Epithelial cell of proximal tubule (primary cell): ENCODE measurements around the gene CYP4F2. TPM values are rescaled to one million over a fixed set of nuclear protein-coding genes. Genes with fewer than 3 reads are reported as not detected.
"Not testable (repeated sequence)": the region's sequence is repeated elsewhere in the genome, so short reads cannot be mapped to it uniquely, and the experiment has no call there.

Source experiments
- DNase-seq: peaks from one replicate; pipeline ENCODE4 v3.0.0-alpha.2; 2011; ENCODE audit warnings: low read depth
- H3K4me3 ChIP-seq: 2 replicates; pipeline ENCODE4 v1.5.1; 2011; ENCODE audit warnings: low read depth, mild to moderate bottlenecking, low read length
- total RNA-seq: library from RNA; depleted of rRNA; stranded (reverse); fragments of >200 nt; gene quantifications from 2 replicates; pipeline ENCODE4 v1.2.3, GENCODE V29; 2015
- TF ChIP-seq, protein P1 (sequence below): conservative IDR thresholded peaks from 2 replicates; pipeline ENCODE4 v1.5.1; 2012; ENCODE audit warnings: low read depth, mild to moderate bottlenecking, low read length

CYP4F2 gene
- total RNA-seq, 1 donor from 2014 or later = not detected

DNA sequence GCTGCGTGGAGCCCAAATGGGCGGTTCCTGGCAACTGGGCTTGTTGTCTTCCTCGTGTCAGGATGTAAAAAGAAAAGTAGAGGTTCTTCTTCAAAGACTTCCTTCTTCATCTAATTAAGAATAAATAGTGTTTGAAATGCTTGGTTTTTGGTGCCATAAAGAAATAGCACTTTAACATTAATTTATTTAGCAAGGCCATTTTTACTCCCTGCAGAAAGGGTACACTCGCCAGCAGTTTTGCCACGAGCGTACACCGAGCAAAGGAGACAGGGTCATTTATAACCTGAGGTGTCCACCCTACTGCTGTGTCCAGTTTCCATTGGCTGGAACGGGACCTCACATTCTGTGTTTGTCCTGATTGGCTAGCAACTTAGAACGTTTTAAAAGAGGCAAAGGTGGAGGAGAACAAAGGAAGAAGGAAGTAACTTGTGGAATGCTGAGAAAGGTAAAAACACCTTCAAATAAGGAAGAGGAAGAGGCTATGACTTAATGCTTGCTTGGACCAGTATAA, 60.6 kb downstream of the CYP4F2 start:
- TF ChIP-seq, protein P1, sequence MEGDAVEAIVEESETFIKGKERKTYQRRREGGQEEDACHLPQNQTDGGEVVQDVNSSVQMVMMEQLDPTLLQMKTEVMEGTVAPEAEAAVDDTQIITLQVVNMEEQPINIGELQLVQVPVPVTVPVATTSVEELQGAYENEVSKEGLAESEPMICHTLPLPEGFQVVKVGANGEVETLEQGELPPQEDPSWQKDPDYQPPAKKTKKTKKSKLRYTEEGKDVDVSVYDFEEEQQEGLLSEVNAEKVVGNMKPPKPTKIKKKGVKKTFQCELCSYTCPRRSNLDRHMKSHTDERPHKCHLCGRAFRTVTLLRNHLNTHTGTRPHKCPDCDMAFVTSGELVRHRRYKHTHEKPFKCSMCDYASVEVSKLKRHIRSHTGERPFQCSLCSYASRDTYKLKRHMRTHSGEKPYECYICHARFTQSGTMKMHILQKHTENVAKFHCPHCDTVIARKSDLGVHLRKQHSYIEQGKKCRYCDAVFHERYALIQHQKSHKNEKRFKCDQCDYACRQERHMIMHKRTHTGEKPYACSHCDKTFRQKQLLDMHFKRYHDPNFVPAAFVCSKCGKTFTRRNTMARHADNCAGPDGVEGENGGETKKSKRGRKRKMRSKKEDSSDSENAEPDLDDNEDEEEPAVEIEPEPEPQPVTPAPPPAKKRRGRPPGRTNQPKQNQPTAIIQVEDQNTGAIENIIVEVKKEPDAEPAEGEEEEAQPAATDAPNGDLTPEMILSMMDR = no peak
- DNase-seq = peak; percentile 77

DNA sequence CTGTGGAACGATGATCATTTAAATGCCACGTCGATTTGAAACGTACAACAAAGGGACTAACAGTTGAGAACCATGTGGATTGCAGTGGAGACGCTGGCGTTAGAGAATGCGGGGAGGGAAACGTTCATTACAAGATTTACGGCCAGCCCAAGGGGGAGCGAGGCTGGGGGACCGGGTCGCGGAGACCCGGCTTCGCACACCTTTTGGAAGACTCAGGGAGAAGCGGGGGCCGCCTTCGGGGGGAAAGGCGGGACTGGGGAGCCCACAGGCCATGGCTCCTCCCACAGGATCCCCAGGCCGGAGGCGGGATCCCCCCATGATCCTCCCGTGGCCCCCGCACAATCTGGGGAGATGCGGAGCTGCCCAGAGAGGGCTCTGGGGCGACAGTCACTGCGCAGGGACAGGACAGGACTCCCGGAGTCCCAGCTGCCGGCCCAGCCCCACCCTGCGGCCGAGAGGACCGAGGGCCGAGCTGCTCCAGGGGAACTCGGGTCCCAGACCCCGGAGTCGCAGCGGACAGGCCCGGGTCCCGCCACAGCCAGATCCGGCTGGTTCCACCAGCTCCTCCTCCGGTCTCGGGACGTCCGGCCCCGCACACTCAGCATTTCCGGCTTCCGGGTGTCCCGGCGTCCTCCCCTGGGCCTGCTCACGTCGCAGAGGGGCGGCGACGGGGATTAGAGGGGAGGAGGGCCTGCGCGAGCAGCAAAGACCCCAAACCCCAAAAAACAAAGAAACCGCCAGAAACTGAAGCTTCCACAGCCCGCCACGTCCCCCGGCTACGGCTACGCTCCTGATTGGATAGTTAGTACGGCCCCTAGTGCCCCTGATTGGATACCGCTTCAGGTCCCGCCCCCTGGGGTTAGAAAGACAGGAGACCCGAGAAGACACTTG, 61.3 kb downstream of the CYP4F2 start:
- peak overlapping the region; percentile 83 for H3K4me3 ChIP-seq
- TF ChIP-seq, protein P1 = no peak
- DNase-seq = no peak

More for the DNA sequence above, 60.6 kb downstream of the CYP4F2 start:
- peak overlapping the region; percentile 83 for H3K4me3 ChIP-seq

DNA sequence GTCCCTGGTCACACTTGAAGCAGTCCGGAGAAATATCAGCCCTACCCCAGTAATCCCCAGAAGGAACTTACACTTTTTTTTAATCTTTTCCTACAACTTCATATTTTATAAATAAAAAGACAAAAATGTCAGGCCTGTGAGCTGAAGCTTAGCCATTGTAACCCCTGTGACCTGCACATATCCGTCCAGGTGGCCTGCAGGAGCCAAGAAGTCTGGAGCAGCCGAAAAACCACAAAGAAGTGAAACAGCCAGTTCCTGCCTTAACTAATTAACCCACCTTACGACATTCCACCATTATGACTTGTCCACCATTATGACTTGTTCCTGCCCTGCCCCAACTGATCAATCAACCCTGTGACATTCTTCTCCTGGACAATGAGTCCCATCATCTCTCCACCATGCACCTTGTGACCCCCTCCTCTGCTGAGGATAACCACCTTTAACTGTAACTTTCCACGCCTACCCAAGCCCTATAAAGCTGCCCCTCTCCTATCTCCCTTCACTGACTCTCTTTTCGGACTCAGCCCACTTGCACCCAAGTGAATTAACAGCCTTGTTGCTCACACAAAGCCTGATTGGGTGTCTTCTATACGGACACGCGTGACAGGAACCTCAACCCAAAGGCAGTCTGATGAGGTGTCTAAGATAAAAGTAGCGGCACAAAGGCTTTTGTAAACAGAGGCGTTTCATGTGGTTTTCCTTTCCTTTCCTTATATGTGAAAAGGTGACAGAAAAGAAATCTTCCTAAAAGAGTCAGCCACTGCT, 62.1 kb downstream of the CYP4F2 start:
- H3K4me3 ChIP-seq = peak overlapping the region; percentile 83
- not testable (repeated sequence) for DNase-seq

DNA sequence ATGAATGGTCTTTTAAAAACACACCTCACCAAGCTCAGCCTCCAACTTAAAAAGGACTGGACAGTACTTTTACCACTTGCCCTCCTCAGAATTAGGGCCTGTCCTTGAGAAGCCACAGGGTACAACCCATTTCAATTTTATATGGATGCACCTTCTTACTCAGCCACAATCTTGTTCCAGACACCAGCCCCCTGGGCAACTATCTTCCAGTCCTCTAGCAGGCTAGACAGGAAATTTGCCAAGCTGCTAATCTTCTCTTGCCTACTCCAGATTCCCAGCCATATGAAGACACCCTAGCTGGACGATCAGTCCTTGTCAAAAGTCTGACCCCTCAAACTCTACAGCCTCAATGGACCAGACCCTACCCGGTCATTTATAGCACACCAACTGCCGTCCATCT, 63.6 kb downstream of the CYP4F2 start:
- H3K4me3 ChIP-seq, DNase-seq: not testable (repeated sequence)

DNA sequence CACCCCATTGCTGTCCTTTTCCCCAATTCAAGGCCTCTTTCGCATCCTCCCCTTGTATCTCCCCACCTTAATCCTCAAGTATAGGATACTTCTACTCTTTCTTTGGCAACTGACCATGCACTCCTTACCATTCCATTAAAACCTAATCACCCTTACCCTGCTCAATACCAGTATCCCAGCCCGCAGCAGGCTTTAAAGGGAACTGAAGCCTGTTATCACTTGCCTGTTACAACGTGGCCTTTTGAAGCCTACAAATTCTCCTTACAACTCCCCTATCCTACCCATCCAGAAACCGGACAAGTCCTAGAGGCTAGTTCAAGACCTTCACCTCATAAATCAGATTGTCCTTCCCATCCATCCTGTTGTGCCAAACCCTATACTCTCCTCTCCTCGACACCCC, 66.2 kb downstream of the CYP4F2 start:
- no peak overlapping the region for H3K4me3 ChIP-seq
- no peak for DNase-seq
- TF ChIP-seq, protein P1 = no peak

DNA sequence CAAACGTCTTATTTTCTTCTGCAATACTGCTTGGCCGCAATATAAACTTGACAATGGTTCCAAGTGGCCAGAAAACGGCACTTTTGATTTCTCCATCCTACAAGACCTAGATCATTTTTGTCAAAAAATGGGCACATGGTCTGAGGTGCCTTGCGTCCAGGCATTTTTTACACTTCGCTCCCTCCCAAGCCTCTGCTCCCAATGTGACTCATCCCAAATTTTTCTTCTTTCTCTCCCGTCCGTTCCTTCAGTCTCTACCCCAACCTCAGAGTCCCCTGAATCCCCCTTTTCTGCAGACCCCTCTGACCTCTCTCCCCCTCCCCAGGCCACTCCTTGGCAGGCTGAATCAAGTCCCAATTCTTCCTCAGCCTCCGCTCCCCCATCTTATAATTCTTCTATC, 68.1 kb downstream of the CYP4F2 start:
- no peak overlapping the region for H3K4me3 ChIP-seq
- TF ChIP-seq, protein P1 = no peak
- DNase-seq = no peak

DNA sequence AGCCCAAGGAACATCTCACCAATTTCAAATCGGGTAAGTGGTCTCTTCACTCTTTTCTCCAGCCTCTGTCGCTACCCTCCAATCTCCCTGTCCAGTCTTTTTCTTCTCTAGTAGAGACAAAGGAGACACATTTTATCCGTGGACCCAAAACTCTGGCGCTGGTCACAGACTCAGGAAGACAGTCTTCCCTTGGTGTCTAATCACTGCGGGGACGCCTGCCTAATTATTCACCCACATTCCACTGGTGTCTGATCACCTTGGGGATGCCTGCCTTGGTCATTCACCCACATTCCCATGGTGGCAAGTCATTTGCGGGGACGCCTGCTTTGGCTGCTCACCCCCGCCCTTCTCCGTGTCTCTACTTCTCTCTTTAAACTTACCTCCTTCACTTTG, 68.6 kb downstream of the CYP4F2 start:
- no peak overlapping the region for H3K4me3 ChIP-seq
- TF ChIP-seq, protein P1 = no peak
- DNase-seq = no peak

DNA sequence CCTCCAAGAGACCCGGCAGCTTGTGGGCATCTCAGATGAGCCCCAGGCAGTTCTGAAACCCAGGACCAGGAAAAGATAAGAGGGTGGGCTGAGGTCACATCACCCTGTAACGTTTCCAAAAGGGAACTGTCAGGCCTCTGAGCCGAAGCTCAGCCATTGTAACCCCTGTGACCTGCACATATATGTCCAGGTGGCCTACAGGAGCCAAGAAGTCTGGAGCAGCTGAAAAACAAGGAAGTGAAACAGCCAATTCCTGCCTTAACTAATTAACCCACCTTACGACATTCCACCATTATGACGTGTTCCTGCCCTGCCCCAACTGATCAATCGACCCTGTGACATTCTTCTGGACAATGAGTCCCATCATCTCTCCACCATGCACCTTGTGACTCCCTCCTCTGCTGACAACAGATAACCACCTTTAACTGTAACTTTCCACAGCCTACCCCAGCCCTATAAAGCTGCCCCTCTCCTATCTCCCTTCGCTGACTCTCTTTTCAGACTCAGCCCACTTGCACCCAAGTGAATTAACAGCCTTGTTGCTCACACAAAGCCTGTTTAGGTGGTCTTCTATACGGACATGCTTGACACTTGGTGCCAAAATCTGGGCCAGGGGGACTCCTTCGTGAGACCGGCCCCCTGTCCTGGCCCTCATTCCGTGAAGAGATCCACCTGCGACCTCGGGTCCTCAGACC, 69.1 kb downstream of the CYP4F2 start:
- H3K4me3 ChIP-seq, DNase-seq: not testable (repeated sequence)
